ENCODE data around the gene OLA1.

Gene OLA1

DNA sequence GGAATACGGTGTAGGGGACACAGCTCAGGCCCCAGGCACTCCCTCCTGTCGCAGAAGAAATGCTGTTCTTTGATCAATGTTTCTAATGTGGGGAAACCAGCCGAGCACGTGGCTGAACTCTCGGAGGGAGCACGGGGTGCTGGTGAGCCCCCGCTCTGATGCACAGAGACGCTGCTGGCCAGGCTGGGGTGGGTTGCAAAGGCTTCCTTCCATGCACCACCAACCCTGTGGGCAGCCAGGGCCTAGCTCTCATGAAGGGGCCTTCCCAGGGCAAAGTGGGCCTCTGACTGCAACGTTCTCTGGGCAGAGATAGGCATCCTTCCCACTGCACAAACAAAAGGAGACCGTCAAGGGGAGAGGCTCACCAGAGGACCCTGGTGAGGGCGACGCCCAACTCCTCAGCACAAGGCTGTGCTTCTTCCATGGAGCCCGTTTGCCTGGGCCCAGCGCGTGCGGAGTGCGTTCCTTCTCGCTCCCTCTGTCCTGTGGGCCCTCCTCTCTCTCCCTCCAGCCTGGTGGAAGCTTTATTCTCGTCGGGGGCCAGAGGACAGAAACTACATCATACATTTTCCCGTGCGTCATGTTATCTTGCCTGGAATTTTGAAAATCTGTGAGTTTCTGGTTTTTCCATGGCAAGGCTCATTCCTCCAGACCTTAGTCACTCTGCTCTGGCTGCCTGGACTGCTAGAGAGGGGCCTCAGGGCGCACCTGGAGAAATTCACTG is 222.0 kb downstream of the OLA1 start:
- no peak for DNase-seq

DNA sequence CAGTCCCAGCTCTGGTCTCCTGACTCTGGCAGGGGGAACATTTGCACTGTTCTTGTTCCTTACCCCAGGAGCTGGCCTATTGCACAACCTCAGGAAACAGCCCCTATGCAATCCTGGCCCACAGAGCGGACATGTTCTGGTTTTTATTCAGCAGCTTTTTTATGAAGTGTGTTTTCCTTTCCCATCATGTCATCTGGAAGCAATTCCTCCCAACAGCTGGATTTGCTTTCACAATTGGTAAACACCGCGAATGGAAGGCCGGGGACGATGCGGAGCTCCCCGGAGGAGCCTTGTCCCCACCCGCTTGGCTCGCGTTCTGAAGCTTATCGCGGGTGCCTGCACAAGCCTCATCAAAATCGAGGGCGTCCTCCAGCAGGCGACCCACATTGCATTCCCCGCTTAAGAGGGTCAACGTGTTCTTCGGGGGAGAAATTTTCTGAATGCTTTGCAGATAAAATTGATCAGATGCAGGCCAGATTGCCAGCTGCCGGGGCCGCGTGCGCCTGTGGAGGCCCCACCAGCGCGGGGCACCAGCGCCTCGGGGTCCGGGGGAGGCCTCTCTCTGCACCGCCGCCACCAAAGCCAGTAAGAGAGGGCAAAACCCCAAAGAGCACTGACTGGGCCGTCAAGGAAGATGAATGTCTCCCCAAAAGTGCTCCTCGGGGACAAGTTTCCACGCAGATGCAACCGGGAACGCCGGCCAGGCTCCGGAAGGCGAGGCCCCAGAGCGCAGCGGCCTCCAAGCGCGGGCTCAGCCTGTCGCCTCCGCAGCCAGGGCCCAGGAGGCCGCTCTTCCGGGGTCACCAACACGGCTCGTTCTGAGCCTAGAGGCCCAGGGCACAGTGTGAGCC is 222.8 kb downstream of the OLA1 start:
- DNase-seq: no peak

DNA sequence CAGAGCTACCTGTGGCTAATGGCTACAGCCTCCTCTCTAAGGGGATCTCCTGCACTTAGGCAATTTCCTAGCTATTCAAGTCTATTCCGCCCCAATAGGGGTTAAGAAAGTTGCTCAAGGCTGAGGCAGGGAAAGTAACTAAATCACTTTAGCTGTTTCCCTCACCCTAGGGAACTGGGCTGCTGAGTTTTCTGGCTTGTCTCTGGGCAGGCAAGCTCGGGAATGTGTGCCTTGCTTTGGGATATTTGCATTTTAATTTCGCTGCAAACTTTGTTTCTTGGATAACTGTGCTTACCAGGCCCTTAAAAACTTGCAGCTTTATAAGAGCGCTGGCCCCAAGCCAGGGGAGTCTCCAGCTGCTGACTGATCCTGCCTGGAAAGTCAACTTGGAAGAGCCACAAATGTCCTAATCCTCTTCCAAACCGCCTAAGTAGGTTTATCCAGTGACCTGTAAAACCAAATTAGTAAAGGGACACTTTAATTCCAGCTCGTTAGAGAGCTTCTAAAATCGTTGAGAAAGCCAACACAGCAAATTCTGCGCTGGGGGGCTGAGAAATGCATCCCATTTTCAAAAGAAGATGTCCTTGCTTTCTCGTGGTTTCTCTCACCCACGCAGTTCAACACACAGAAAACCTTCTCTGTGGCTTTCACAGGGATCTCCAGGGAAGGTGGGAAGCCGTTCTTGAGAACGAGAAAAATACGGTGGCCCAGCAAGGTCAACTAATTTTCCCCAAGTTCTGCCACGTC is 223.6 kb downstream of the OLA1 start:
- no peak for DNase-seq

DNA sequence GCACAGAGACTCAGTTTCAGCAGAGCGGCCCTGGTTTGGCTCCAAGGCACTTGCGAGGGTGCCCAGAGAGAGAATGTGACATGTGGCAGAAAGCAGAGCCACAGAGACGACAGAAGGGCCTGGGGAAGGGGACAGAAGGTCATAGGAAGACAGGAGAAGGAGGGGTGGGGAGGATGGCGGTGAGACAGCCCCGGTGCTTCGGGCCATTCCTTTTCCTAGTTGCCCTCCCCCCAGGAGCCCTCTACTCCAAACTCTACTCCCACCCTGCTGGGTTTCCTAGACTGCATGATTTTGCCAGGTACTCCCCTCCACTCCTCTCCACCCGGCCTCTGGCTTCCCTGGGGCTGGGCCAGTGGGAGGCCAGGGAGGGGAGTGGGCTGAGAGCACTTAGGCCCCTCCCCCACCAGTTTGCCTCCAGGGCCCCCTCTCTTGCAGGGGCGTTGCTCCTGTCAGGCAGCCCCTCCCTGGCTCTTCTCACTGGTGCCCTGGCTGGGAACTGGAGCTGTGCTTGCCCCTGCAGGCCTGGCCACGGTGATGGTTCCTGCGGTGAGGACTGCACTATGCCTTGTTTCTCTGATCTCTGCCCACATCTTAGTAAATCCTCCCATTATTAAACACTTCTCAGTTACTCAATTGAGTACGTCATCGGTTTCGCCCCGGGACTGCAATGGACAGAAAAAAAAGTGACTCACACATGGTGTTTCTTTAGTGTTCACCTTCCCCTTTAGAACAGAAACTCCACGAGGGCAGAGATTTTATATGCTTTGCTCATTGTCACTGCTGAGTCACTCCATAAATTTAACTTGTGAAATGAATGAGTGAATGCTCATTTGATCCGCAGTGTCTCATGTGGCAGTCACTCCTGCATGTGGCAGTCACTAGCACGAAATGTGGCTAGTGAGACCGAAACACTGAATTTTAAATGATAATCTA is 224.5 kb downstream of the OLA1 start:
- peak; percentile 77 for DNase-seq

Data from stimulated activated CD4-positive, alpha-beta T cell treated with anti-CD3 and anti-CD28 coated beads, Interleukin-1b, Interleukin-23, amount 100 ng/mL, for 48 hours (primary cell).